Spleen (tissue), 7 donors: Measurements from ENCODE around the gene TAL1.

Source experiments
- POLR2A ChIP-seq, 3 donors: fragments of 450-650 bp; IDR thresholded peaks; one replicate each; pipeline ENCODE4 v1.5.1; 2017; ENCODE audit warnings: antibody characterized with exemption in 3 of 3, mild to moderate bottlenecking in 1 of 3
- TF ChIP-seq, protein P1 (sequence below), 11 experiments: fragments of 200-600 bp in 7 of 11; fragments of 450-650 bp in 4 of 11; sonication (generic) in 4 of 11; IDR thresholded peaks in 8 of 11; conservative IDR thresholded peaks in 3 of 11; 1 replicate in 7 of 11; 2 replicates in 4 of 11; pipeline versions ENCODE4 v1.4.0 to v1.8.0; 2016 to 2021; ENCODE audit warnings: antibody characterized with exemption in 11 of 11, inconsistent platforms in 4 of 11, mild to moderate bottlenecking in 1 of 11
- donor health status: DM: no; HTN: no; CAD: no; lungs with moderate emphysema.
- donor health status: DM: no; HTN: no; CAD: no.
- donor health status: DM: no; HTN: no; CAD: no.

DNA sequence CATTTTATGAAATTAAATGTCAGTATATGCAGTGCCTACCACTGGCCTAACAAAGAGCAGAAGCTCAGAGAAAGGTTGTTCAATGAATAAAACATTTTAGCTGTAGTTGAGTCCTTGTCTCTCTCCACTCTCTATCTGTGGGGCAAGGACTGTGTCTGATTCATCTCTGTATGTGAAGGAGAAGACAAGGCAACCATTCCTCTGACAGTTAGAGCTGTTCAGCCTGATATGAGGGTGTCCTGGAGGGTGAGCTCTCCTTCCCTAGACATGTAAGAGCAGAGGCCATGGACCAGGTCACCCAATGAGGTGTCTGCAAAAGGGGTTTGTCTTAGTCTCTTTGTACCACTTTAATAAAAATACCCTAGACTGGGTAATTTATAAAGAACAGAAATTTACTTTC lies 37.7 kb downstream of the TAL1 start:
- TF ChIP-seq, protein P1, sequence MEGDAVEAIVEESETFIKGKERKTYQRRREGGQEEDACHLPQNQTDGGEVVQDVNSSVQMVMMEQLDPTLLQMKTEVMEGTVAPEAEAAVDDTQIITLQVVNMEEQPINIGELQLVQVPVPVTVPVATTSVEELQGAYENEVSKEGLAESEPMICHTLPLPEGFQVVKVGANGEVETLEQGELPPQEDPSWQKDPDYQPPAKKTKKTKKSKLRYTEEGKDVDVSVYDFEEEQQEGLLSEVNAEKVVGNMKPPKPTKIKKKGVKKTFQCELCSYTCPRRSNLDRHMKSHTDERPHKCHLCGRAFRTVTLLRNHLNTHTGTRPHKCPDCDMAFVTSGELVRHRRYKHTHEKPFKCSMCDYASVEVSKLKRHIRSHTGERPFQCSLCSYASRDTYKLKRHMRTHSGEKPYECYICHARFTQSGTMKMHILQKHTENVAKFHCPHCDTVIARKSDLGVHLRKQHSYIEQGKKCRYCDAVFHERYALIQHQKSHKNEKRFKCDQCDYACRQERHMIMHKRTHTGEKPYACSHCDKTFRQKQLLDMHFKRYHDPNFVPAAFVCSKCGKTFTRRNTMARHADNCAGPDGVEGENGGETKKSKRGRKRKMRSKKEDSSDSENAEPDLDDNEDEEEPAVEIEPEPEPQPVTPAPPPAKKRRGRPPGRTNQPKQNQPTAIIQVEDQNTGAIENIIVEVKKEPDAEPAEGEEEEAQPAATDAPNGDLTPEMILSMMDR (IDR thresholded peaks at IDR 0.05 in 8 of 11, conservative IDR thresholded peaks at IDR 0.05 in 3 of 11) = no peak
- TF ChIP-seq POLR2A (IDR thresholded peaks at IDR 0.05) = no peak
